IMR-90 (cell line): ENCODE results near the gene CMC2. TPM values are rescaled to one million over a fixed set of nuclear protein-coding genes. Genes with fewer than 3 reads are reported as not detected.

Experiments
- ATAC-seq: fragments of 200-7000 bp; cut with Tn5 transposase; 2 replicates; pipeline ENCODE4 v1.9.1; 2020; ENCODE audit warnings: low read depth, mild to moderate bottlenecking, moderate library complexity
- BruUV-seq: library from RNA; stranded (reverse); fragments of 400-500 nt; replicated peaks from 2 replicates; lab custom pipeline; 2021; lab: Mats Ljungman, UMichigan
- CTCF ChIA-PET: fragments of 300-600 bp; formaldehyde crosslinking; extraction: SDS; loops from one replicate; lab custom pipeline; 2021; ENCODE audit warnings: antibody characterized with exemption; lab: Yijun Ruan, JAX
- POLR2A ChIA-PET: fragments of 300-600 bp; sonication (Branson Sonifier 250); formaldehyde crosslinking; loops from one replicate; lab custom pipeline; 2022; ENCODE audit warnings: antibody characterized with exemption; ENCODE audit not compliant: unreplicated experiment; lab: Charles Lee
- DNase-seq: peaks from one replicate; pipeline ENCODE4 v3.0.0; 2013
- H2AFZ ChIP-seq: replicated peaks from 2 replicates; pipeline ENCODE3; 2013; ENCODE audit warnings: low read length, mild to moderate bottlenecking; ENCODE audit not compliant: poor library complexity
- H2AK5ac ChIP-seq: 2 replicates; pipeline ENCODE4 v1.6.1; 2013; ENCODE audit warnings: low read depth, low read length, inconsistent platforms
- H2AK9ac ChIP-seq: replicated peaks from 2 replicates; pipeline ENCODE3; 2013; ENCODE audit warnings: mild to moderate bottlenecking, low read depth, low read length, moderate library complexity; ENCODE audit not compliant: poor library complexity
- H2BK120ac ChIP-seq: 2 replicates; pipeline ENCODE4 v1.6.1; 2013; ENCODE audit warnings: low read depth, low read length, inconsistent platforms
- H2BK15ac ChIP-seq: 3 replicates; pipeline ENCODE4 v1.6.1; 2013; ENCODE audit warnings: low read depth, low read length, inconsistent platforms
- H2BK20ac ChIP-seq: 2 replicates; pipeline ENCODE4 v1.6.1; 2013; ENCODE audit warnings: low read depth, mild to moderate bottlenecking, inconsistent platforms, low read length, moderate library complexity
- H2BK5ac ChIP-seq: 2 replicates; pipeline ENCODE4 v1.6.1; 2013; ENCODE audit warnings: mild to moderate bottlenecking, low read depth, low read length, inconsistent platforms; ENCODE audit not compliant: poor library complexity, severe bottlenecking
- H3K14ac ChIP-seq: replicated peaks from 2 replicates; pipeline ENCODE4 v1.6.1; 2013; ENCODE audit warnings: low read depth, low read length, inconsistent platforms
- H3K18ac ChIP-seq: 2 replicates; pipeline ENCODE4 v1.6.1; 2013; ENCODE audit warnings: low read depth, low read length, control low read depth
- H3K23ac ChIP-seq: 2 replicates; pipeline ENCODE4 v1.6.1; 2013; ENCODE audit warnings: low read depth, low read length, inconsistent platforms
- H3K27ac ChIP-seq: 2 replicates; pipeline ENCODE4 v1.5.1; 2013; ENCODE audit warnings: mild to moderate bottlenecking, control low read depth, low read length; ENCODE audit not compliant: insufficient read depth
- H3K27me3 ChIP-seq: 2 replicates; pipeline ENCODE4 v1.6.1; 2013; ENCODE audit warnings: low read length; ENCODE audit not compliant: control insufficient read depth, insufficient read depth
- H3K36me3 ChIP-seq: 2 replicates; pipeline ENCODE4 v1.6.1; 2013; ENCODE audit warnings: low read length, mixed read lengths; ENCODE audit not compliant: control insufficient read depth, insufficient read depth
- H3K4ac ChIP-seq: 2 replicates; pipeline ENCODE4 v1.6.1; 2013; ENCODE audit warnings: low read depth, low read length, inconsistent platforms
- H3K4me1 ChIP-seq: 2 replicates; pipeline ENCODE4 v1.6.1; 2013; ENCODE audit warnings: low read length, mixed read lengths; ENCODE audit not compliant: control insufficient read depth, insufficient read depth
- H3K4me2 ChIP-seq: 2 replicates; pipeline ENCODE4 v1.6.1; 2013; ENCODE audit warnings: low read depth, mild to moderate bottlenecking, control low read depth, low read length, moderate library complexity
- H3K4me3 ChIP-seq: 2 replicates; pipeline ENCODE4 v1.5.1; 2013; ENCODE audit warnings: low read depth, mild to moderate bottlenecking, control low read depth, low read length, moderate library complexity; ENCODE audit not compliant: insufficient read depth
- H3K56ac ChIP-seq: 2 replicates; pipeline ENCODE4 v1.6.1; 2013; ENCODE audit warnings: low read length, inconsistent platforms; ENCODE audit not compliant: insufficient read depth; ENCODE audit errors: extremely low read depth
- H3K79me1 ChIP-seq, 2 experiments: 2 replicates each; pipeline ENCODE4 v1.6.1; 2013; ENCODE audit warnings: low read length in 2 of 2, inconsistent platforms in 1 of 2, low read depth in 1 of 2
- H3K9ac ChIP-seq: 2 replicates; pipeline ENCODE4 v1.6.1; 2013; ENCODE audit warnings: low read depth, low read length, control low read depth
- H3K9me1 ChIP-seq: 2 replicates; pipeline ENCODE4 v1.6.1; 2013; ENCODE audit warnings: low read length, inconsistent platforms; ENCODE audit not compliant: insufficient read depth
- H3K9me3 ChIP-seq: 2 replicates; pipeline ENCODE4 v1.6.1; 2013; ENCODE audit warnings: low read length; ENCODE audit not compliant: control insufficient read depth, insufficient read depth
- H4K20me1 ChIP-seq: 2 replicates; pipeline ENCODE4 v1.6.1; 2013; ENCODE audit warnings: low read length, inconsistent platforms; ENCODE audit not compliant: insufficient read depth
- H4K5ac ChIP-seq: 2 replicates; pipeline ENCODE4 v1.6.1; 2013; ENCODE audit warnings: mild to moderate bottlenecking, low read depth, low read length, control low read depth
- H4K8ac ChIP-seq, 2 experiments: 2 replicates each; pipeline ENCODE4 v1.6.1; 2013; ENCODE audit warnings: low read depth in 2 of 2, low read length in 2 of 2, control low read depth in 1 of 2, inconsistent platforms in 1 of 2
- H4K91ac ChIP-seq: 2 replicates; pipeline ENCODE4 v1.6.1; 2013; ENCODE audit warnings: low read depth, low read length, inconsistent platforms; ENCODE audit not compliant: insufficient read depth
- BHLHE40 ChIP-seq: fragments of 150-350 bp; IDR thresholded peaks from 2 replicates; pipeline ENCODE4 v1.6.1; 2016; ENCODE audit warnings: mild to moderate bottlenecking, low read depth, low read length
- CEBPB ChIP-seq: IDR thresholded peaks from 2 replicates; pipeline ENCODE4 v1.6.1; 2012; ENCODE audit warnings: low read depth, low read length, improper control_type of control experiment
- CHD1 ChIP-seq: IDR thresholded peaks from 2 replicates; pipeline ENCODE4 v1.6.1; 2012; ENCODE audit warnings: low read depth, low read length, improper control_type of control experiment
- CTCF ChIP-seq: conservative IDR thresholded peaks from 2 replicates; pipeline ENCODE4 v1.5.1; 2012; ENCODE audit warnings: mild to moderate bottlenecking, low read depth, low read length, improper control_type of control experiment
- ELK1 ChIP-seq: fragments of 150-350 bp; IDR thresholded peaks from 2 replicates; pipeline ENCODE4 v1.6.1; 2016; ENCODE audit warnings: low read depth, mild to moderate bottlenecking, low read length, moderate library complexity, borderline replicate concordance
- FOS ChIP-seq: fragments of 150-350 bp; IDR thresholded peaks from 2 replicates; pipeline ENCODE4 v1.6.1; 2016; ENCODE audit warnings: low read depth, low read length
- MAFK ChIP-seq: IDR thresholded peaks from 2 replicates; pipeline ENCODE4 v1.6.1; 2012; ENCODE audit warnings: low read depth, low read length, improper control_type of control experiment
- MAZ ChIP-seq: IDR thresholded peaks from 2 replicates; pipeline ENCODE4 v1.6.1; 2012; ENCODE audit warnings: low read depth, mild to moderate bottlenecking, low read length, improper control_type of control experiment, moderate library complexity, borderline replicate concordance
- MXI1 ChIP-seq: IDR thresholded peaks from 2 replicates; pipeline ENCODE4 v1.6.1; 2012; ENCODE audit warnings: low read depth, mild to moderate bottlenecking, low read length, moderate library complexity, borderline replicate concordance
- NFE2L2 ChIP-seq: fragments of 150-350 bp; IDR thresholded peaks from 2 replicates; pipeline ENCODE4 v1.6.1; 2016; ENCODE audit warnings: low read depth, mild to moderate bottlenecking, low read length
- POLR2A ChIP-seq: IDR thresholded peaks from 2 replicates; pipeline ENCODE4 v1.6.1; 2012; ENCODE audit warnings: mild to moderate bottlenecking, low read depth, low read length
- RAD21 ChIP-seq: IDR thresholded peaks from 2 replicates; pipeline ENCODE4 v1.6.1; 2012; ENCODE audit warnings: low read length, improper control_type of control experiment
- RCOR1 ChIP-seq: IDR thresholded peaks from 2 replicates; pipeline ENCODE4 v1.6.1; 2012; ENCODE audit warnings: mild to moderate bottlenecking, low read length, improper control_type of control experiment; ENCODE audit not compliant: insufficient replicate concordance
- RFX5 ChIP-seq: IDR thresholded peaks from 2 replicates; pipeline ENCODE4 v1.8.0; 2012; ENCODE audit warnings: low read depth, mild to moderate bottlenecking, low read length, moderate library complexity
- SMC3 ChIP-seq: fragments of 150-350 bp; IDR thresholded peaks from 2 replicates; pipeline ENCODE4 v1.6.1; 2016; ENCODE audit warnings: low read depth, mild to moderate bottlenecking, antibody characterized with exemption, low read length, moderate library complexity
- USF2 ChIP-seq: fragments of 150-350 bp; IDR thresholded peaks from 2 replicates; pipeline ENCODE4 v1.6.1; 2017; ENCODE audit warnings: mild to moderate bottlenecking, antibody characterized with exemption, low read length, low read depth
- WGBS, 2 experiments: methylation state at CpG; one replicate each; pipeline versions ENCODE4 v1.1.5 to v1.1.7; 2013; ENCODE audit warnings: missing lambda C conversion rate in 2 of 2; ENCODE audit not compliant: insufficient read length in 1 of 2; ENCODE audit errors: extremely low coverage in 2 of 2; 5-methylcytosine and 5-hydroxymethylcytosine counted together
- dilution Hi-C: fragments of 300-500 bp; cut with HindIII; formaldehyde crosslinking; loops from one replicate; pipeline ENCODE4 v1.14.3; 2018; ENCODE audit warnings: low sequenced_read_pairs; ENCODE audit not compliant: unreplicated experiment
- in situ Hi-C: fragments of 300-500 bp; cut with MboI; formaldehyde crosslinking; loops from 3 replicates; pipeline ENCODE4 v1.14.3; 2019; ENCODE audit warnings: low sequenced_read_pairs, inconsistent platforms, mixed read lengths
- intact Hi-C: fragments of 100-400 bp; cut with micrococcal nuclease; formaldehyde crosslinking; loops from 2 replicates; pipeline ENCODE4 v1.10.0; 2022
- polyA plus RNA-seq, 3 experiments: library from polyadenylated mRNA; depleted of rRNA; stranded (reverse); fragments of >200 nt; gene quantifications; 2 replicates each; pipeline ENCODE4 v1.2.3, GENCODE V29; 2012; ENCODE audit warnings: low replicate concordance in 1 of 3
- total RNA-seq: library from RNA; depleted of rRNA; stranded (reverse); fragments of >200 nt; gene quantifications from 2 replicates; pipeline ENCODE4 v1.2.3, GENCODE V29; 2012

CMC2 gene
- total and polyA plus RNA-seq, 2 of the 4 experiments (the other 2 are of a cell fraction): 57.0 to 104 TPM

GRCh38 chr16:81001330-81001729 lies 5.4 kb downstream of the CMC2 start:
- H4K5ac ChIP-seq: no peak overlapping the region
- no peak overlapping the region for H3K9ac ChIP-seq
- no peak overlapping the region for H2BK5ac ChIP-seq
- H3K9me3 ChIP-seq: no peaks in the 10 kb centered on the region
- no peak overlapping the region for H2BK20ac ChIP-seq
- no peak overlapping the region for H4K8ac ChIP-seq
- no peak overlapping the region for H3K27ac ChIP-seq
- no peak overlapping the region for H3K23ac ChIP-seq
- H2BK120ac ChIP-seq: no peak overlapping the region
- no peak overlapping the region for H3K4me3 ChIP-seq
- TF ChIP-seq POLR2A (no peak), RFX5 (no peak), MAFK (no peak), USF2 (no peak), SMC3 (no peak), CHD1 (no peak), FOS (no peak), RCOR1 (no peak), MXI1 (no peak), BHLHE40 (no peak), MAZ (no peak), RAD21 (no peak), CTCF (no peak), ELK1 (no peak), NFE2L2 (no peak), CEBPB (no peak)
- no peak overlapping the region for H3K4ac ChIP-seq
- no peak overlapping the region for H4K91ac ChIP-seq
- POLR2A ChIA-PET: no interaction called here
- in situ Hi-C loops (no loop called here), dilution Hi-C loops (no loop called here), intact Hi-C loops (no loop called here)
- peaks cover 7 to 51% of the 10 kb centered on the region in 2 experiments; a peak in 3 of 4 replicates for H3K79me1 ChIP-seq
- BruUV-seq: no TSS peak
- ATAC-seq: no peak
- peaks cover 6% of the 10 kb centered on the region; the same call in 1 of the 2 replicates for H3K4me1 ChIP-seq
- peaks cover 11% of the 10 kb centered on the region for H4K20me1 ChIP-seq
- H3K56ac ChIP-seq: no peak overlapping the region
- no peaks in the 10 kb centered on the region for H3K36me3 ChIP-seq
- CTCF ChIA-PET: interaction anchor here (0.6 to 0.7 kb wide), 2 partner anchors 77 to 204 kb away, joined by 4 read pairs; no protein-coding TSS in a partner anchor
- H3K18ac ChIP-seq: no peak overlapping the region
- no peak overlapping the region for H2AK9ac ChIP-seq
- peaks cover 2% of the 10 kb centered on the region; the same call in 1 of the 2 replicates for H3K9me1 ChIP-seq
- H3K14ac ChIP-seq: no peak overlapping the region
- WGBS, 2 experiments: no CpG with 5 or more reads among the region's 5 CpGs
- H2AFZ ChIP-seq: no peak overlapping the region
- no peak overlapping the region for H2BK15ac ChIP-seq
- no peaks in the 10 kb centered on the region for H3K27me3 ChIP-seq
- H3K4me2 ChIP-seq: no peak overlapping the region
- no peak overlapping the region for H2AK5ac ChIP-seq
- no peak for DNase-seq
